K562 (cell line): ENCODE measurements around the gene CGB8. TPM values are rescaled to one million over a fixed set of nuclear protein-coding genes. Genes with fewer than 3 reads are reported as not detected.
"Not testable (repeated sequence)": the region's sequence is repeated elsewhere in the genome, so short reads cannot be mapped to it uniquely, and the experiment has no call there.

ENCODE experiments used
- ATAC-seq: fragments of 200-7000 bp; cut with Tn5 transposase; 3 replicates; pipeline ENCODE4 v1.9.1; 2020; ENCODE audit warnings: moderate library complexity
- BruUV-seq: library from RNA; stranded (reverse); fragments of 400-500 nt; replicated peaks from 2 replicates; lab custom pipeline; 2021; lab: Mats Ljungman, UMichigan
- CTCF ChIA-PET: fragments of 300-600 bp; formaldehyde crosslinking; extraction: SDS; loops from one replicate; lab custom pipeline; 2021; ENCODE audit warnings: low intra/inter-chr PET ratio; lab: Yijun Ruan, JAX
- POLR2A ChIA-PET: fragments of 300-600, 350-650 bp; sonication (Branson Sonifier 250); formaldehyde crosslinking; extraction: SDS; loops from one replicate; lab custom pipeline; 2021; ENCODE audit warnings: antibody characterized with exemption, inconsistent platforms; lab: Yijun Ruan, JAX
- DNase-seq, 4 experiments: peaks; one replicate each; pipeline versions ENCODE4 v3.0.0 to v3.0.0-alpha.2; 2011 to 2018; ENCODE audit warnings: low spot score in 3 of 4, mixed read lengths in 3 of 4; ENCODE audit errors: extremely low read depth in 1 of 4
- FAIRE-seq: peaks from 2 replicates; lab custom pipeline; 2011; peaks lifted over from hg19 to GRCh38; lab: Jason Lieb, UNC
- H2AFZ ChIP-seq: 2 replicates; pipeline ENCODE4 v1.6.0; 2011; ENCODE audit warnings: low read depth, low read length, control low read depth, inconsistent platforms
- H3K27ac ChIP-seq: fragments of 200-600 bp; 3 replicates; pipeline ENCODE4 v1.8.0; 2011; ENCODE audit warnings: low read depth, mild to moderate bottlenecking, control low read depth, inconsistent platforms, low read length, moderate library complexity, mixed read lengths; ENCODE audit errors: extremely low read depth
- H3K27me3 ChIP-seq, 2 experiments: fragments of 300-600 bp in 1 of 2; 2 replicates in 1 of 2; 3 replicates in 1 of 2; pipeline versions ENCODE4 v1.6.0 to v1.8.0; 2011; ENCODE audit warnings: inconsistent platforms in 2 of 2, low read length in 2 of 2, mild to moderate bottlenecking in 1 of 2, mixed read lengths in 1 of 2, moderate library complexity in 1 of 2; ENCODE audit not compliant: control insufficient read depth in 2 of 2, insufficient read depth in 2 of 2
- H3K36me3 ChIP-seq: fragments of 300-600 bp; 3 replicates; pipeline ENCODE4 v1.8.0; 2011; ENCODE audit warnings: mild to moderate bottlenecking, low read length, inconsistent platforms; ENCODE audit not compliant: control insufficient read depth, insufficient read depth
- H3K4me1 ChIP-seq, 2 experiments: fragments of 200-600 bp in 1 of 2; replicated peaks in 1 of 2; 2 replicates in 1 of 2; 3 replicates in 1 of 2; pipeline versions ENCODE4 v1.5.1 to v1.8.0; 2011; ENCODE audit warnings: inconsistent platforms in 2 of 2, low read length in 2 of 2, mild to moderate bottlenecking in 1 of 2, mixed read lengths in 1 of 2, moderate library complexity in 1 of 2; ENCODE audit not compliant: control insufficient read depth in 2 of 2, insufficient read depth in 2 of 2
- H3K4me2 ChIP-seq: 2 replicates; pipeline ENCODE4 v1.6.1; 2011; ENCODE audit warnings: low read length, control low read depth, inconsistent platforms, mixed read lengths; ENCODE audit not compliant: insufficient read depth
- H3K4me3 ChIP-seq: fragments of 200-600 bp; sonication (generic), shearing (Covaris generic); 2 replicates; pipeline ENCODE4 v1.5.1; 2016; ENCODE audit warnings: control low read depth, inconsistent platforms
- H3K79me2 ChIP-seq: fragments of 200-600 bp; 3 replicates; pipeline ENCODE4 v1.8.0; 2011; ENCODE audit warnings: low read length, inconsistent platforms; ENCODE audit not compliant: control insufficient read depth, insufficient read depth
- H3K9ac ChIP-seq, 2 experiments: 2 replicates each; pipeline versions ENCODE4 v1.6.0 to v1.6.1; 2011; ENCODE audit warnings: low read depth in 2 of 2, low read length in 2 of 2, control low read depth in 1 of 2, inconsistent platforms in 1 of 2, mild to moderate bottlenecking in 1 of 2, mixed read lengths in 1 of 2; ENCODE audit not compliant: insufficient read depth in 1 of 2
- H3K9me1 ChIP-seq: one replicate; pipeline ENCODE4 v1.6.0; 2011; ENCODE audit warnings: inconsistent platforms, mild to moderate bottlenecking, low read length, moderate library complexity; ENCODE audit not compliant: control insufficient read depth, insufficient read depth
- H3K9me3 ChIP-seq: replicated peaks from 2 replicates; pipeline ENCODE4 v1.5.1; 2011; ENCODE audit warnings: low read depth, low read length, inconsistent platforms; ENCODE audit not compliant: control insufficient read depth, insufficient read depth
- H4K20me1 ChIP-seq: replicated peaks from 2 replicates; pipeline ENCODE4 v1.6.1; 2011; ENCODE audit warnings: low read length, inconsistent platforms, mixed read lengths; ENCODE audit not compliant: control insufficient read depth, insufficient read depth
- CBX1 ChIP-seq: sonication (generic); IDR thresholded peaks from 2 replicates; pipeline ENCODE4 v1.6.1; 2016; ENCODE audit warnings: antibody characterized with exemption, low read depth, mild to moderate bottlenecking
- CEBPB ChIP-seq: fragments of 450-650 bp; IDR thresholded peaks from 2 replicates; pipeline ENCODE4 v1.6.1; 2016; ENCODE audit warnings: missing genetic modification characterization, missing compliant biosample characterization
- CREM ChIP-seq: IDR thresholded peaks from 2 replicates; pipeline ENCODE4 v1.6.1; 2014; ENCODE audit warnings: antibody characterized with exemption, low read depth
- RAD21 ChIP-seq, 2 experiments: fragments of 250-450 bp in 1 of 2; fragments of 450-650 bp in 1 of 2; sonication (Bioruptor Pico) in 1 of 2; formaldehyde crosslinking in 1 of 2; IDR thresholded peaks in 1 of 2; conservative IDR thresholded peaks in 1 of 2; 2 replicates each; pipeline versions ENCODE4 v1.4.0 to v1.8.0; 2020 to 2022; ENCODE audit warnings: mild to moderate bottlenecking in 2 of 2, moderate library complexity in 1 of 2
- WGBS: fragments of 100-300 bp; shearing (Covaris generic); methylation state at CpG from one replicate; pipeline ENCODE4 v1.1.6; 2016; ENCODE audit warnings: low coverage, mixed read lengths; ENCODE audit not compliant: insufficient coverage; ENCODE audit errors: missing lambda C conversion rate; 5-methylcytosine and 5-hydroxymethylcytosine counted together
- in situ Hi-C: fragments of 300-500 bp; cut with MboI; formaldehyde crosslinking; loops from 4 replicates; pipeline ENCODE4 v1.15.0; 2018; ENCODE audit warnings: inconsistent platforms, mixed read lengths
- intact Hi-C: fragments of 100-400 bp; cut with micrococcal nuclease; formaldehyde crosslinking; loops from 2 replicates; pipeline ENCODE4 v1.14.2; 2022
- polyA plus RNA-seq, 8 experiments: library from polyadenylated mRNA; depleted of rRNA in 4 of 8; stranded (reverse) in 5 of 8; unstranded in 3 of 8; fragments of >200 nt; fragmentation: Nextera tagmentation in 2 of 8; fragmentation: Illumina TruSeq in 1 of 8; extraction: Ambion mirVana in 2 of 8; extraction: Trizol in 1 of 8; gene quantifications; 2 replicates each; pipeline versions ENCODE4 v1.2.1 to v1.2.3, GENCODE V29; 2011 to 2014; ENCODE audit warnings: inconsistent platforms in 1 of 8, missing spikeins in 1 of 8
- total RNA-seq, 7 experiments: library from RNA; depleted of rRNA in 6 of 7; stranded (reverse); fragments of >200 nt in 6 of 7; fragmentation: Illumina TruSeq in 2 of 7; extraction: Trizol in 2 of 7; gene quantifications; 2 replicates each; pipeline versions ENCODE4 v1.2.1 to v1.2.3, GENCODE V29; 2011 to 2021; ENCODE audit warnings: low replicate concordance in 1 of 7
- TF ChIP-seq, protein P1 (sequence below): fragments of 450-650 bp; formaldehyde crosslinking; IDR thresholded peaks from 2 replicates; pipeline ENCODE4 v1.4.0; 2020; ENCODE audit warnings: mild to moderate bottlenecking, moderate library complexity

The CGB8 gene
- total and polyA plus RNA-seq, 9 of the 15 experiments (the other 6 are each of a cell fraction or from before 2014, with no cell fraction given) = not detected

GRCh38 chr19:49080392-49080791 lies 31.5 kb upstream of the CGB8 start:
- TF ChIP-seq CEBPB (tag) (0 out of 2 replicates have a peak, but pooled peaks have one; percentile 6), CBX1 (no peak)
- Histone ChIP-seq H3K9me1 (no peaks in the 10 kb centered on the region), H3K4me2 (no peak overlapping the region), H2AFZ (no peak overlapping the region), H3K9me3 (no peaks in the 10 kb centered on the region), H3K4me3 (no peak overlapping the region), H3K36me3 (no peaks in the 10 kb centered on the region), H3K27ac (no peak overlapping the region), H3K79me2 (peaks cover 6% of the 10 kb centered on the region), H3K9ac (no peak overlapping the region), H3K4me1 (peaks cover 5 to 19% of the 10 kb centered on the region in 2 experiments; a peak in 4 of 5 replicates), H3K27me3 (no peaks in the 10 kb centered on the region), H4K20me1 (no peaks in the 10 kb centered on the region; the same call in 1 of the 2 replicates)
- FAIRE-seq (no peak), ATAC-seq (no peak), DNase-seq (no peak)
- in situ Hi-C loops = no loop called here
- ChIA-PET POLR2A (no interaction called here), CTCF (no interaction called here)
- intact Hi-C loops = no loop called here
- WGBS = 65% methylated on average over 4 of the region's 4 CpGs
- BruUV-seq = no TSS peak

- 20% methylated on average over 6 of the region's 9 CpGs for WGBS
- in situ Hi-C loops, H4K20me1 ChIP-seq, H3K79me2 ChIP-seq, H3K9me3 ChIP-seq, H3K4me2 ChIP-seq, H3K27ac ChIP-seq, H3K36me3 ChIP-seq, BruUV-seq, H3K9ac ChIP-seq, CTCF ChIA-PET, H3K9me1 ChIP-seq, H3K4me3 ChIP-seq: not testable (repeated sequence)
- Histone ChIP-seq H3K4me1 (peaks cover 9 to 32% of the 10 kb centered on the region in 2 experiments; a peak in 4 of 5 replicates), H3K27me3 (peaks cover 0 to 12% of the 10 kb centered on the region in 2 experiments; a peak in 2 of 5 replicates), H2AFZ (peak overlapping the region; percentile 76)
- POLR2A ChIA-PET = interaction anchor here (0.7 kb wide), 1 partner anchor 46 kb away, joined by 3 read pairs; no protein-coding TSS in a partner anchor
- intact Hi-C loops = loop anchor here (2.0 to 5.0 kb wide), 2 partner anchors 76 to 288 kb away; no protein-coding TSS in a partner anchor
- DNase-seq (peak in 1 of 4 experiments; percentile 66), FAIRE-seq (peak; percentile 81), ATAC-seq (peak; percentile 66)
- TF ChIP-seq RAD21 (CRISPR knock-in tag; conservative IDR thresholded peaks at IDR 0.05 in 1 of 2, IDR thresholded peaks at IDR 0.05 in 1 of 2) (peak; percentile 66 to 85), CREM (0 out of 2 replicates have a peak, but pooled peaks have one; percentile 20)
- TF ChIP-seq, protein P1, sequence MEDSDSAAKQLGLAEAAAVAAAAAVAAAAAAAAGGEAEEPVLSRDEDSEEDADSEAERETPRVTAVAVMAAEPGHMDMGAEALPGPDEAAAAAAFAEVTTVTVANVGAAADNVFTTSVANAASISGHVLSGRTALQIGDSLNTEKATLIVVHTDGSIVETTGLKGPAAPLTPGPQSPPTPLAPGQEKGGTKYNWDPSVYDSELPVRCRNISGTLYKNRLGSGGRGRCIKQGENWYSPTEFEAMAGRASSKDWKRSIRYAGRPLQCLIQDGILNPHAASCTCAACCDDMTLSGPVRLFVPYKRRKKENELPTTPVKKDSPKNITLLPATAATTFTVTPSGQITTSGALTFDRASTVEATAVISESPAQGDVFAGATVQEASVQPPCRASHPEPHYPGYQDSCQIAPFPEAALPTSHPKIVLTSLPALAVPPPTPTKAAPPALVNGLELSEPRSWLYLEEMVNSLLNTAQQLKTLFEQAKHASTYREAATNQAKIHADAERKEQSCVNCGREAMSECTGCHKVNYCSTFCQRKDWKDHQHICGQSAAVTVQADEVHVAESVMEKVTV (CRISPR knock-in tag) = peak; percentile 60; the same call in 1 of the 2 replicates
These were observed 26.0 kb upstream of the CGB8 start for GRCh38 chr19:49074869-49075268.
